ENCODE data around the gene NOS2.
"Not testable (repeated sequence)": the region's sequence is repeated elsewhere in the genome, so short reads cannot be mapped to it uniquely, and the experiment has no call there.

Gene NOS2

DNA sequence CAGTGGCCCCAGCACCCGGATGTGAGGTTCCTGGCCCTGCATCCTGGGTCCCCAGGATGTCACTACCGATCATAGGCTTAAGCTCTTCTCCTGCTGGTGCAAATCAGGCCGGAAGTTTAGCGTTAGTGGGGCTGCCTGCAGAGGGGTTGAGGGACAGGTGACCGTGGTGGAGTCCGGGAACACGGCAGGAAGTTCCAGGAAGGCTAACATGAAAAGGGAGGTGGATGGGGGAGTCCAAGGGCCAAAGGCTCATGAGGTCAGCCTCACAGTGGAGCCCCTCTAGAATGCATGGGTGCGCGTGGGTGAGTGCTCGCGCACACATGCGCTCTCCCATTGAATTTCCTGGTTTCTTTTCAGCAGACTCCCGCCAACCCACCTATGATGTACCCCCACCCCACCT lies 46.6 kb downstream of the NOS2 start:
- DNase-seq, result not testable (repeated sequence)

DNA sequence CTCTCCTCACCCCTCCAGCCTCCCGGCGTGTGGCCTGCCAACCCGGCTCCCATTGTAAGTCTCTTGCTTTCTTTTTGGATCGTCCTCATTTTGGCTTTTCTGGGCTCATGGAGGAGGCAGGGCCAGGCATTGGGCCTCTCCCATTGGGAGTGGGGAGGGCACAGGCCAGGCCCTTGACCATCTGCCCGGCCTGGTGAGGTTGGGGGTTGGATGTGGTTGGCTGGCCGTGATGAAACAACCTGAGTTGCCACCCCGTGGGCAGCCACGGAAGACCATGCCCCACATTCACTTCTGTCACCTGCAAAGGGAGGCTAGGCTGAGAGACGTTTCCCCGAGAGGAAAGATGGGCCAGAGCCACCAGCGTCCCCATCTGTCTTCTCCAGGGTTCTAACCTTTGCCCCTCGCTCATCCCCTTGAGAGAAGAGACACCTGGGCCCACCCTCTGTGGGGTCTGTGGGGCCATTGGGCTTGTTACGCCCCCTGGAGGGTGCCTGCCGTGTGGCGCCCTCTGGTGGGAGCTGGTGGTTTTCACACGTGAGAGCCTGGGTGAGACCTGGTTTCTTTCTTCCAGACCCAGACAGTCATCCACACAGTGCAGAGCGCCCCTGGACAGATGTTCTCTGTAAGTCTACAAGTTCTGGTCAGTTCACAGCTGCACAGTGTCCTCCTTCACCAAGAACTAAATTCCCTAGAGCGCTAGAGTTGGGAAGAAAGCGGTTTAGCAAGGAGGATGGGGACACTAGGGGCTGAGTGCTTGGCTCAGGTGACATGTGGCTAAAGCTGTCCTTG lies 47.3 kb downstream of the NOS2 start:
- not testable (repeated sequence) for DNase-seq

DNA sequence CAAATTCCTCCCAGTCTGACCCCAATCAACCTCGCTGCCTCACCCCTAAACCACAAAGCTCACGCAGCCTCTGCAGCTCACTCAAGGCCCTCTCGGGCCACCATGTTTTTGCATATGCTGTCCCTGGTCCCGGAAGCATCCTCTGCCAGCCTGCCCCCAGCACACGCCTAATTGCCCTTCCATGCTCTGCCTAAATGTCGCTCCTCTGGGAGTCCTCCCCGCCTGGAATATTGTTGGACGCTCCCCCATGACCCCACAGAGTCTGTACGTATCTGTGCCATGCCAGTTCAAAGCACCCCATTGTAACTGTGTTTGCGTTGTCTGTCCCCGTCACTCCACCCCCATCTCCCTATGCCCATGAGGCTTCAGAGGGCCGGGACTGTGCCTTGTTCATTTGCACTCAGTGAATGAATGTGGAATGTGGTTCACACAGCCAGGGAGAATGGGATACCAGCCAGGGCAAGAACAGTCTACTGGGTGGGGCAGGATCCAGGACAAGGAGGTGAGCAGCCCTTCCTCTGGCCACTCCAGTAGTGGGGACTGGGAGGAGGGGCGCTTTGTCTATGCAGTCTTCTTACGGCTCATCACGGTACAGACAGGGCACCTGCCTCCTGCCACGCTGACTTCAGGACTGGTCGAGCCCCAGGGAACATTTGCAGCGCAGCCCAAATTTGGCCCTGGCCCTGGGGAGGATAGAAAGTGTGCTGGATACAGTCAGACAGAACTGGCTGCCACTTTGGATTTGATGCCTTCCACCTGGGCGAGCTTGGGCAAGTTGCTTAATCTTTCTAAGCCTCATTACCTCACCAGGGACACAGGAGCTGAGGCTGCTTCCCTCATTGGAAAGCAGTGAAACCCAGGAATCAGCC lies 48.5 kb downstream of the NOS2 start:
- no peak for DNase-seq

DNA sequence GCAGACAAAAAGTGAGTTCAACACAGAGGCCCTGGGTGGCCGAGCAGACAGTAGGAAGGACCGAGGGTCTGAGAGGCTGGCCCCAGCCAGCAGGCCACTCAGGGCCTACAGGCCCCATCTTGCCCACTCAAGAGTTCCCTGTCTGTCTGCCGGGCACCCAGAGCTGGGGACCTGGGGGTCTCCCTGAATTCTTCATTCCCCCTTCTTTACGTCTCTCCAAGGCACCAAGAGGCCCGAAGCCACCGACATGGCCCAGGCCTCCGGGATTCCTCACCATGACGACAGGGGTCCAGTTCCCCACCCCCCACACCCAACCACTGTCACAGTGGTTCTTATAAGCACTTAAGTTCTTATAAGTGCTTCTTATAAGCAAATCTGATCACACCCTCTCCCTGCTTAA lies 49.2 kb downstream of the NOS2 start:
- no peak for DNase-seq

DNA sequence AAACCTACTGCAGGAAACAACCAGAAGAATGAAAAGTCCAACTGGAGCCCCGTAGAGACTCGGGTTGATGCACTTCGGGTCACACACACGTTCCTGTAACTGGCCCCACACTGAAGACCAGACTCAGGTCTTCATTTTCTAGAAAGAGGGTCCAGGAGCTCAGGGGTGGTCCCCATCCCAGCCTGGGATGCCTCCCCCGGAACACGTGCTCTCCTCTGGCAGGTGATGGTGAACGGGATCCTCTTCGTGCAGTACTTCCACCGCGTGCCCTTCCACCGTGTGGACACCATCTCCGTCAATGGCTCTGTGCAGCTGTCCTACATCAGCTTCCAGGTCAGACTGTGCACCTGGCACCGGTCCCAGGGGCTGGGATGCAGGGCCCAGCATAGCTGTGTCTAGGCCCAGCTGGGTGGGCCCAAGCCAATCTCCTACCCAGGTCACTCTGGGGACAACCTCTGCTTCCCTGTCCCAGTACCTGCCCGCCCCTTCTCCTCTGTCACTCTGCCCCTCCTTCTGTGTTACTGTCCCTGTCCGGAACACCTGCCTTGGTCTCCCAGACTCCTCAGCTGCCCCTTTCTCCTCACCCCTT lies 50.7 kb downstream of the NOS2 start:
- not testable (repeated sequence) for DNase-seq

DNA sequence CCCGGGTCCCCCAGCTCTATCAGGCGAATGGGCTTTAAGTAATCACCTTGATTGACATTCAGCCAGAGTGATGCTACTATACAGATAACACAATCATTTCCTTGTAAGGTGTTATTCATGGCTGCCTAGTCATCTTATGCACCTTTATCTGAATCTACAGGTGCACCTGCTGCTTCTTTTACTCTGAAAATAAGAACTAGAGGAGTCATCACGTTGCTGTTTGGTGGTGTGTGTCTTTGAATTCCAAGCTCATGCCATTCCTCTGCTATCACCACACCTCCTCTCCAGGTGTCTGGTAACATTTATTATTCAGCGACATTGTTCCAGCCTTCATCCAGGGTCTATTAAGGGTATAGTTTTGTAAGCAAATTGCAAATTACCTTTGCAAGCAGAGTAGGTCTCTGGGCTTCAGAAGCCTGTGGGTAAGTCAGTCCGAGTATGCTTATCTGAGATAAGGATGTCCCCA lies 51.9 kb downstream of the NOS2 start:
- no peak for DNase-seq

DNA sequence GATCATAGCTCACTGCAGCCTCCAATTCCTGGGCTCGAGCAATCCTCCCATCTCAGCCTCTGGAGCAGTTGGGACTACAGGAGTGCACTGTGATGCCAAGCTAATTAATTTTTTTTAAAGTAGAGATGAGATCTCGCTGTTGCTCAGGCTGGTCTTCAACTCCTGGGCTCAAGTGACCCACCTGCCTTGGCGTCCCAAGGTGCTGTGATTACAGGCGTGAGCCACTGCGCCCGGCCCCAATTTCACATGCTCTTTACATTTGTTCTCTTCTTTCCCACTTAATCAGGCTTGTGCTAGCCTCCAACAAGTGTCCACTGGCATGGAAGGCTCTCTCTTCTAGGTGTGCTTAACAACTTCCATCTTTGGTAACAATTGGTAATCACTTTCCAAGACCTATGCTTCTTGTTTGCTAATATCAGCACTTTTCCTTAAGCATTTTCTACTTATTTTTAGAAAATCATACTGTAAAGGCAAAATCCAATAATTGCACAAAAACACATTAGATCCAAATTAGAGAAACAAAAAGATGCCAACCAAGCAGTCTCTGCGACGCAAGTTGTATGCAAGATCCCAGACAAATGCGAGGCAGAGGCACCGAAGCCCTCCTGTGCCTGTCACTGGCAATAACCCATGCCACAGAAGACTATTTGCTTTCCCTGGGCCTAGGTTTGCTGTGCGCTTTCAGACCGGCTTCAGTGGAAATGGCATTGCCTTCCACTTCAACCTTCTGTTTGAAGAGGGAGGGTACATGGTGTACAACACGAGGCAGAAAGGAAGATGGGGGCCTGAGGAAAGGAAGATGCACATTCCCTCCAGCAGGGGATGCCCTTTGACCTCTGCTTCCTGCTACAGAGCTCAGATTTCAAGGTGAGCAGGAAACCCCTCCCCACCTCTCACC lies 52.6 kb downstream of the NOS2 start:
- no peak for DNase-seq

DNA sequence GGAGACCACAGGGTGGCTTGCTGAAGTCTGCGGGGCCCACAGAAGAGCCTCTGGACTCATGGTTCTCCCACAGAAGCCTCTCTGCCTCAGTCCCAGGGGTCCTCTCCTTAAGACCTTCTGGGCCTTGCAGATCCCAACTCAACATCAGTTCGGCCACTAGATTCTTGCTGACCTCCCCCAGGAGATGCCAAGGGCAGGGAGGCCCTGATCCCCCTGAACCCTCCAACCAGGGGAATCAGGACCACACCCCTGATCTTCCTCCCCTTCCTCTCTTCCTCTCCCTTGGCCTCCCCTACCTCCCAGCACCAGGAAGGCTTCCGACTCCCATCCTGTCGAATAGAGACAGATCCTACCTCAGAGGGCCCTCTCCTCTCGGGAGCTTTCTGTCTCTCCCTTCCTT lies 53.4 kb downstream of the NOS2 start:
- DNase-seq, result no peak

DNA sequence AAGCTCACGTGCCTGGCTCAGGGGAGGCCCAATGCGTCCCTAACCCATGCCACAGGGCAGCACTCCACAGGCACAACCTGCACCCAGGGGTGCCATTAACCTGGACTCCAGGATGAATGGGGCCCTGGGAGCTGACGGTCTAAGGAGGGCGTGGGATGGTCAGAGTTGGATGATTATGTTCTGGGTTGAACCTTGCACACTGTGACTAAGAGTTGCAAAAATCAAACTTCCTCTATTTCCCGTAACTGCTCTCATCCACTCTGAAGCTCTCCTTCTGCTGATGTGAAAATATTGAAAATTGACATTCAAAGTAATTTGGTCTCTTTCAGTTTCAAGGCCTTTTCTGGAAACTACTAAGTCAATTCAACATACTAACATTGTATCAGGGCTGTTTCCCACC lies 54.0 kb downstream of the NOS2 start:
- not testable (repeated sequence) for DNase-seq

DNA sequence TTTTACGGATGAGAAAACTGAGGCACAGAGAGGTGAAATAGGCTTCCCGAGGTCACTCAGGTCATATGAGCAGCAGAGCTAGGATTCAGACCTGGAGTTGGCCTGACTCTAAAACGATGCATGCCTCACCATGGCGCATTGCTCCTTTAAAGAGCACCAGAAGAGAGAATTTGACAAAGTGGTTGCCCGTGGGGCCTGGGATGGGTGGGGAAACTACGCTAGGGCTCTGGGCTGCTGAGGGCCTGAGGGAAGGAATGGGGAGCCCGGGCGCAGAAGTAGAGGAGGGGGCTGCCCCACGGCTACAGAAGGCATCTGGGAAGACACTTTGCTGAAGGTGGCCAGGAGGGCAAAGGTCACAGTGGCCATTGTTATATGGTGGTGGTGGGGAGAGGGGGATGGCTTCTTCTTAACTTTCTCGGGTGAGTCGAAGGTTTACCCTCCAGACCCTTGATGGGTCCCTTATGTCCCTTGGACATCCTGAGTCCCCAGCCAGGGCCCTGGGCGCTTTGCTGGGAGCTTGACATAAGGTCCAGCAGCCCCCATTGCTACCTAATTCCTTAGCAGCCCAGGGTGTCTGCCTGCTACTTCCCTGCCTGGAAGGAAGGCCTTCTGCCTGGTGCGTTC lies 55.0 kb downstream of the NOS2 start:
- not testable (repeated sequence) for DNase-seq

DNA sequence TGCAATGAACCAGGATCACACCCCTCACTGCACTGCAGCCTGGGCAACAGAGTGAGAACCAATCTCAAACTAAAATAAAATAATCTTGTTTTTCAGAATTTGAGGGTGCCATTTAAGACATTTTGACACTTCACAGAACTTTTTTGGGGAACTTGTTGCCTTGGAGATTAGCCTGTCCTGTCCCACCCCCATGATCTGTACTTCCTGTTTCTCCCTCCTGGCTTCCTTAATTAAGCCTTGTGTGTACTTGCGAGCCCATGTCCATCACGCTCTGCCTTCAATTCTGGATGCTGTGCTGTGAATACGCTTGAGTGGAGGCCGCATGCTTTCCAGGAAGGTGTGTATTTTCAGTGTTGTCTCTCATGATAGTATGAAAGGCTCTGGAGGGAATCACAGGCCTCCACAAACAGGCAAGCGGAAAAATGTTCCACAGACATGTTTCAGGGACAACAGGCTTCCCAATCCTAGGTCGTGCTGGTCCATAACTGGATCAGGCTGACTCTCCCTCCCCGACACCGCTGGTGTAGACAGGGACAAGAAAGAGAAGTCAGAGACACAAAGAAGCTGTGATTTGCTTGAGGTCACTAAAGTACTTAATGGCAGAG lies 56.9 kb downstream of the NOS2 start:
- DNase-seq, result no peak

DNA sequence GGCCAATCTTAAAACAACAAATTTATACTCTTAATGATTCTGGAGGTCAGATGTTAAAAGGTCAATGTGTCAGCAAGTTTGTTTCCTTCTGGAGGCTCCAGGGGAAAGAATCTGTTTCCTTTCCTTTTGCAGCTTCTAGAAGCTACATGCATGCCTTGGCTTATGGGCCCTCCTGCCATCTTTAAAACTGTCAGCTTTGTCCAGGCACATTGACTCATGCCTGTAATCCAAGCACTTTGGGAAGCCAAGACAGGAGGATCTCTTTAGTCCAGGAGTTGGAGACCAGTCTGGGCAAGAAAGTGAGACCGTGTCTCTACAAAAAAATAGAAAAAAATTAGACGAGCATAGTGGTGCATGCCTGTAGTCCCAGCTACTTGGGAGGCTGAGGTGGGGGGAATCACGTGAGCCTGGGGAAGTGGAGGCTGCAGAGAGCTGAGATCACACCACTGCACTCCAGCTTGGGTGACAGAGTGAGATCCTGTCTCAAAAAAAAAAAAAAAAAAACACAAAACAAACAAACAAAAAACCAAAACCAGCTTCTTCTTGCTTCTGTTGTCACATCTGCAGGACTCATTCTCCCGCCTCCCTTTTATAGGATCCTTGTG lies 58.3 kb downstream of the NOS2 start:
- DNase-seq, result no peak

DNA sequence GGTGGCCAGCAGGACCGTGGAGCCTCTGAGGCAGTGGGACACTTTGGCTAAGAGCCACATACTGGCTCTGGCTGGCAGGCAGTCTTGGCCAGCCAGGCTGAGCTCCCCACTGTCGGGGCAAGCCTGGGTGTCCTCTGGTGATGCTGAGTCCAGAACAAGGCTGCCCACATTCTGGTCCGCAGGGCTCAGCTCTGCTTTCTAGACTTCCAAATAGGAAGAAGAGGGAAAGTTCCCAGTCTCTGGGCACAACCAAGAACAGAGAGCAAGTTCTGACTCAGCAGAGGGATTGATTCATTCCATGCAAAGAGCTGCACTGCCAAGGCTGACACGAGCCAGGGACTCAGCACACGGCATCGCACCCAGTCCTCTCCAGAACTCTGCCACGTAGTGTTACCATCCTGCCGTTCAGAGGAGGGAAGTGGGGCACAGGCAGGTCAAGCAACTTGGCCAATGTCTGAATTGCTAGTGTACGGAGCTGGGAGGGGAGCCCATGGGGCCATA lies 58.9 kb downstream of the NOS2 start:
- DNase-seq, result no peak

DNA sequence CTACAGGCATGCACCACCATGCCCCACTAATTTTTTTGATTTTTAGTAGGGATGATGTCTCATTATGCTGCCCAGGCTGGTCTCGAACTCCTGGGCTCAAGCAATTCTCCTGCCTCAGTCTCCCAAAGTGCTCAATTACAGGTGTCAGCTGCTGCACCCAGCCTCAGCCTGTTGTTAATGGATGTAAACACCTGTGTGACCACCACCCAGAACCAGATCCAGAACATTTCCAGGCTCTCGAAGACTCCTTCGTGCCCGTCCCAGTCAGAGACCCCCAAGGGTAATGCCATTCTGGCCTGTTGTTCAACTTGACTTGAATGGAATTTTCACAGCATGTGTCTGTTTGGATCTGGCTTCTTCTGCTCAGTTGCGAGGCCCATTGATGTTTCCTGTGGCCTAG lies 59.8 kb downstream of the NOS2 start:
- not testable (repeated sequence) for DNase-seq

DNA sequence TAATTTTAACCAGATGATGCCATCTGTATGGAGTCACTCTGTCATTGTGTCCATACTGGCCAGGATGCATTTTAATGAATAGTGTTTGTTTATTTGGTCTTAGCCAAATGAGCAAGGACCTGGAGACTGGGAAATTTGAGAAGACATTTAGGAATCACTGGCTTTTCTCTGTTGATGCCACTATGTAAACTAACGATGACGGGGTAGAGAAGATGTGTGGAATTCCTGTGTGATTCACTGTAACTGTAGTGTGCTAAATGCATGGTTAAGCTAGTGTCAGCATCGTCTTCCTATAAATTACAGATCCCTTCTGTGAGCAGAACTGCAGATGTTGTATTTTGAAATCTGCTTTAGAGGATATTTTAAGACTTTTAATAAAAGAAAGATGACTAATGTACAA lies 66.6 kb downstream of the NOS2 start:
- DNase-seq, result no peak

DNA sequence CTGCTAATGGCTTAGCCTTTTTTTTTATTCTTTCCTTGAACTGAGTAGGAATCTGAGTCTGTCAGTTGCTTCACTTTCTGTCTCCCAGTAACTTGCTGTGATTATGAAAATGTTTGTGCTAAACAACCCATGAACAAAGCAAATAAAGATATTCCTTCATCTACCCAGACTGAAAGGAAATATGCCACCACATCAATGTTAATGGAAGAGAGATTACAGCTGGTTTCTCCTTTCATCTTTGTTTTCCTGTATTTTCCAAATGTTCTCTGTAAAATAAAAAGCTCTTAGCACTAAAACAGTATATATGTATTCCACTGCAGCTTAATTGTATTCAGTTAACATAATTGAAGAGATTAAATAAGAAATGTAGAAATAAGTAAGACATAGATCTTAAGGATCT lies 67.6 kb downstream of the NOS2 start:
- not testable (repeated sequence) for DNase-seq

DNA sequence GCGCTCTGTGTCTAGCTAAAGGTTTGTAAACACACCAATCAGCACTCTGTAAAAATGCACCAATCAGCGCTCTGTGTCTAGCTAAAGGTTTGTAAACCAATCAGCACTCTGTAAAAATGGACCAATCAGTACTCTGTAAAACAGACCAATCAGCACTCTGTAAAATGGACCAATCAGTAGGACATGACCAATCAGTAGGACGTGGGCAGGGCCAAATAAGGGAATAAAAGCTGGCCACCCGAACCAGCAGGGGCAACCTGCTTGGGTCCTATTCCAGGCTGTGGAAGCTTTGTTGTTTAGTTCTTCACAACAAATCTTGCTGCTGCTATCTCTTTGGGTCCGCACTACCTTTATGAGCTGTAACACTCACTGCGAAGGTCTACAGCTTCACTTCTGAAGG lies 74.3 kb downstream of the NOS2 start:
- DNase-seq, result not testable (repeated sequence)

DNA sequence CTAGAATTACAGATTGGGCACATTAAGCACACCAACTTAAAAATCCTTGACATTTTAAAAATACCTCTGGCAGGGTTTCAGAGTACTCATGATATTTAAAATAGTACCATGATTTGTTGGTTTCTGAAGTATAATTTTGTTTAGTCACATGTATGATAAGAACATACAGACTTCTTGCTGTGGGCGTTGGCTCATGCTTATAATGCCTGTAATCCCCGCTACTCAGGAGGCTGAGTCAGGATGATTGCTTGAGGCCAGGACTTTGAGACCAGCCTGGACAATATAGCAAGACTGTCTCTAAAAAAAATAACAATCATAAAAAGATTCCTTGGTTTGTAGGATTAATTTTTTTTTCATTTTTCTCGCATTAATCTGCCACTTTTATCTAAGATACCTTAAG lies 78.5 kb downstream of the NOS2 start:
- DNase-seq, result no peak
